NCI-H748 (cell line): Measurements from ENCODE around the gene SLC14A1.

ENCODE experiments used
- DNase-seq: peaks from one replicate; lab custom pipeline; 2025; ENCODE audit not compliant: unreplicated experiment; lab: John Stamatoyannopoulos, UW

SLC14A1 gene

DNA sequence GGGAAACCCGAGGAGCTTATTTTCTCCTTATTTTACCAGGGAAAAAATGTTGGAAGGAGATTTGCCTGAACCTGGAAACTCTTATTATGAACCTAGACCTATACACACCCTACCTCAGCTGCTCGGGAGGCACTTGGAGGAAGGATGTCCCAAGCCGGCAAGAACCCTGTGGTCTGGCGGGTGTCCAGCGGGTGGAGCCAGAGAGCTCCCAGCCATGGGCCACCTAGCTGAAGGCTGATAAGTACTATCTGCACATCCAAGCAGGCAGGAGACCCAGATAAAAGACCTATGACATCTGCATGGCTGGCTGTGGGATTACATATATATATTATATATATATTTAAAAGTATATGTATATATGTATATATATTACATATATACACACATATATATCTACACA, 1.1 kb upstream of the SLC14A1 start:
- DNase-seq, result peak; percentile 74

DNA sequence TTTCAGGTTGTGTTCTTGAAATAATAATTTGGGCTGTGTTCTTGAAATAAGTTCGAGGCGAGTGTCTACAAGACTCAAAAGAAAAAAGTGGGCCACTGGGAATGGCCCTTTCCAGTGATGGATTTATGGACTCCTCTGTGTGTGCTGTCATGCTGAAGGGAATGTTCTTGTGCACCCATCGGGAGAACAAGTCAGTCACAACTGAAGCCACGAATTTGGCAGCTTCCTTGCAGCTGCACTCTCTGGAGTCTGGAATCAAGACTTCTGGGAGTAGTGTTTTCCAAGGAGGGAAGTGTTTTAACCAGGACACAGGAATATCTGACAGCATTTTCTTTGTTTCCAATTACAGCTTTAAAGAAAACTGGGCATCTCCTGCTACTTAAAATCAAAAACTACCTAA, 620 bp downstream of the SLC14A1 start:
- DNase-seq, result no peak

DNA sequence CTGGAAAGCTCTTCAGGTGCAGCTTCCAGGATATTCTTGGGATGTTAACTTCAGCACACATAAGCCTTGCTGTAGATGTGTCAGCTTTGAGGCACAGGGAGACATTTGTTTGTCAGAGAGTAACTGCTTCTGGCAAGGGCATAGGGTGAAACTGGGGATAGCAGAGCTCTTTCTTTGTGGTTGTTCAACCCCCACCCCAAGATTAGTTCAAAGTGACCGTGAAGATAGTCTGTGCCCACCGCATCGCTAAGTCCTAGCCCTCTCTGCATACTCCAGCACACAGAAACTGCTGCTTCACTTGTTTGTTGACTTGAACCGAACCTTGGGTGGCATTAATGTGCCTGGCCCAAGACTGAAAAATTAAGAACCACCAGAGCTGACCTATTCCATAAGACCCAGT, 1.4 kb downstream of the SLC14A1 start:
- no peak for DNase-seq

DNA sequence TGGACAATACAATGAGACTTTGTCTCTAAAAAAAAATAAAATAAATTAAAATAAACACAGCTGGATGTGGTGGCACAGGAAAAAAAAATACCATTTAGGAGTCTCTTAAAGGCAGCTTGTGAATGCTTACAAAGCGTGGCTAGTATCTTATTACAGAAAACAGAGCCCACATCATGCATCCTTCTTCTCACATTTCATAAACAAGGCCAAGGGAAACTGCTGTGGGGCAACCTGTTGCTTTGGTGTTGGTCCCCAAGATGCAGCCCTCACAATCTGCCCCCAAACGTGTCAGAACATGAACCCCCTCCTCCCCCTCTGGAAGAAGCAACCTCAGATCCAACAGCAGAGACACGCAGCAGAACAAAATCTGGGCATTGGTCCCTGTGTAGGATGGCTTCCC, 2.6 kb downstream of the SLC14A1 start:
- DNase-seq, result no peak

DNA sequence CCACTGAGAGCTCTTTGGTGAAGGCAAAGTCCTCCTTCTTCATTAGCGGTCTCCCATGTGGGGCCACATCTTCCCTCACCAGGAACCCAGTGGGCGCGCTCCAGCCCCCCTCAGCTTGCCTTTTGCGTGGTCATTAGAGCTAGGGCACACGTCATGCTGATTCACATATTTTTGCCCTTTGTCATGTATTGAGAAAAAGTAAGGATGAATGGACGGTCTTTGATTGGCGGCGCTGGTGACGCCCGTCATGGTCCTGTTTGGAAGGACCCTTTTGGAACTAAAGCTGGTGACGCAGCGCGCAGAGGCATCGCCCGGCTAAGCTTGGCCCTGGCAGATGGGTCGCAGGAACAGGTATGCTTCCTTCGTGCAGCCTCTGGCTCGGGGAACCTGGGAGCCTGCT, 3.1 kb downstream of the SLC14A1 start:
- no peak for DNase-seq

DNA sequence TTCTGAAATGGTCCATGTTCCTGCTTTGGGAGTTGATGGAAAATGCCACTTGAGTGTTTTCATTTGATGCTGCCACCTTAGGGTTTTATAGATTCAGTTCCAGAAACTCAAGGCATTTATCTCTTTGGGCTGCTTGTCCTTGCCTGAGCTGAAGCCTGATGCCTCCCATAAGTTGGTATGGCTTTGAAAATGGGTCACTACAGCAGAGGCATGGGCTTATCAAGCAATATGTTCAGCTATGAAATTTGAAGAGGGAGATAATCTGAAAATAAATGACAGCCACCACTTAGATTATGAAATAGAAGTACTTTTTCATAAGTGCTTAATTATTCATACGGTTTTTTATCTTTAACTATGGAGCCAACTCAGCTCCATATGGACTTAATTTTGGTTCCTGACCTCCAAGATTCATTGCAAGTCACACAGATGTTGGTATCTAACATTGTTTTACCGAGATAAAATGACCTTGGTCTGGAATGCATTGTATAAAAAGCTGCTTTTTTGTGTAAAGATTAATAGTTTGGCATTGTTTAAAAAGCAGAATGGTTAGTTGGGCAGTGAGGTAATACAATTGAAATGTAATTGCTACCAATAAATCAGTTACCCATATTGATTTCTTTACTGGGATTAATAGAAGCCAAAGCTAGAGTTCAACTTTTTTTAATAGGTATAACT, 4.5 kb downstream of the SLC14A1 start:
- no peak for DNase-seq

DNA sequence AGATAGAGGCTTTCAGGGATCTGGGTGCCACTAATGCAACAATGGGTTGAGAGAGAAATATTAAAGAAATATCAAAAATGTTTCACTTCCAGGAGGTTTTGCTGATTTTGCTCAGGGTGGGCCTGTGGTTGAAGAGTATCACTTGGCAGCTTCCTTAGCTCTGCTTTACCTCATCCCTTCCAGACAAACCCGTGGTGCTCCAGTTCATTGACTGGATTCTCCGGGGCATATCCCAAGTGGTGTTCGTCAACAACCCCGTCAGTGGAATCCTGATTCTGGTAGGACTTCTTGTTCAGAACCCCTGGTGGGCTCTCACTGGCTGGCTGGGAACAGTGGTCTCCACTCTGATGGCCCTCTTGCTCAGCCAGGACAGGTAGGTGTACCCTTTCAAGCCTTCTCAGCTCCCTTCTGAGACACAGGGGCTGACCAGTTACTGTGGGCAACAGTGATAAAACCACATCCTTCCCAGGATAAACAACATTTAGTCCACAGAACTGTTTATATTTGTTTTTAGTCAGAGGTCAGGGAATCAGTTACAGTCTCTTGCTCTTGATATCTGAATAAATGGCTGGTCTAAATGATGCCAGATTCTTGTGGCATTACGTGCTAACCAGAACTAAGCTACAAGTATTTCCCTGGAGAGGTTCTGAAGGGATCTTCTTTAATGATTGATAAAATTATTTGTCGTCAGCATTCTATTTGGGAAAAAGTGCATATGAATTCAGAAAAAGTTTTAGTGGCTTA, 7.0 kb downstream of the SLC14A1 start:
- no peak for DNase-seq

DNA sequence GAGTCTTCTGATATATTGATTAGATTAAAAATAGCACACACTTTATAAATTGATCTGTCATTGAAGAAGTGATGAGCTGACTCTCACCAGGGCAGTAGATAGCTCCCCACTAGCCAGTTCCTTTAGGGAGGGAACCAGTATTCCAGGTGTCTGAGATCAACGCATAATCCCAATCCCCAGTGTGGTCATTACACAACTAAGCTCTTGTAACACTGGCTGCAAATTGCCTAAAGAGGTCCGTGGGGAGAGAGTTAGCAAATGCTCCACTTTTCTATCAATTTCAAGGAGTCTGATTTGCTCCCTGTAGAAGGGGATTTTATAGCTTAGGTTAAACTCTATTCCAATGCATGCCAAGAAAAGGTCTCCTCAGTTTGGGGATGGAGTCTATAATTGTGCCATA, 7.7 kb downstream of the SLC14A1 start:
- DNase-seq, result no peak

DNA sequence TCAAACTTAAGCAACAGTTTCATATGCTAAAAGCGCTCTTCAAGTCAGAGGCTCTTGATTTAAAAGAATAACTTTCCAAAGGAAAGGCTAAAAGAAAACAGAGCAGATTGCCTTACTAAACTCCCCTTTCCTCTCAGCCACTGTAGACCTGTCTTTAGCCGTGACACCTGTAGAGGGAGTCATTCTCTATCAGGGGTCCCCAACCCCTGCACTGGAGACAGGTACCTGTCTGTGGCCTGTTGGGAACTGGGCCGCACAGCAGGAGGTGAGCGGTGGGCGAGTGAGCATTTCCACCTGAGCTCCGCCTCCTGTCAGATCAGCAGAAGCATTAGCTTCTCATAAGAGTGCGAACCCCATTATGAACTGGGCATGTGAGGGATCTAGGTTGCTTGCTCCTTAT, 9.6 kb downstream of the SLC14A1 start:
- DNase-seq, result no peak

DNA sequence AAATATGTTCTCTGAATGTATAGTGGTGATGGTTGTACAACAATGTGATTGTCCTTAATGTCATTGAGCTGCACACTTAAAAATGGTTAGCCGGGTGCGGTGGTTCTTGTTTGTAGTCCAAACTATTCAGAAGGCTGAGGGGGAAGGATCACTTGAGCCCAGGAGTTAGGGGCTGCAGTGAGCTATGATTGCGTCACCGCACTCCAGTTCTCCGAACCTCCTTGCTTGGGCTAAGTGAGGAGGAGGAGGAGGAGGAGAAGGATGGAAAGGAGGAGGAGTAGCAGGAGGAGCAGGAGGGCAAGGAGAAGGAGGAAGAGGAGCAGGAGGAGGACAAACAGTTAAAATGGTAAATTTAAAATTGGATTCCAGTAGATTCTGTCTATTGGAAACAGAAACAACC, 10.5 kb downstream of the SLC14A1 start:
- no peak for DNase-seq

DNA sequence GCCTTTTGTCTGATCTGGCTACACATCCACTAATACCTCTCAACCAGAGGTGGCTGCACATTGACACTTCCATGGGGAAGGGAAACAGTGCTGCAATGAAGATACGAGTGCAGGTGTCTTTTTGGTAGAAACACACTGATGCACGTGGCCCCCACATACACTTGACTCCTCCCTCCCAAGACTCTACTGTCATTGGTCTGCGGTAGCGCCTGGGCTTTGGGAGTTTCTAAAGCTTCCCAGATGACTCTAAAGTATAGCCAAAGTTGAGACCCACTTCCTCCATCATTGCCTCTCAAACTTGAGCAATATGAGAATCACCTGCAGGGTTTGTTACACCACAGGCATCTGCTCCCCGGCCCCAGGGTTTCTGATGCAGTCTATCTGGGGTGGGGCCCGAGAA, 11.0 kb downstream of the SLC14A1 start:
- DNase-seq, result no peak

DNA sequence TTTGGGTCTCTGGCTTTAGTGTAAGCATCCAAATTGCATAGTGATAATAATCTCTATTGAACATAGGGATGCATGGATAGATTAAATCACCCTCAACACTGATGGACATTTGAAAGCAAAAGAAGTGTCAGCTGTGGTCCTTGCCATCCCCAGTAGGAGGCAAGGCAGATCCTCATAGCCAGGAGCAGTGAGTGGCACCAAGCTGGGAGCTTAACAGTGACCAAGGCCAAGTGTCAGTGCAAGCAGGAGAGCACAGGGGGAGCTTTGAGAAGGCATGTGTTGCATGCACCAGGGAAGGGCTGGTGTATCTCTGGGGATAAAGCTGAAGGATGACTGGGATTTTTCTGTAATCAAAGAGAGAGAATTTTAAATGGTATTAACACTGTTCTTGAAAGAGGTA, 14.7 kb downstream of the SLC14A1 start:
- DNase-seq, result no peak

DNA sequence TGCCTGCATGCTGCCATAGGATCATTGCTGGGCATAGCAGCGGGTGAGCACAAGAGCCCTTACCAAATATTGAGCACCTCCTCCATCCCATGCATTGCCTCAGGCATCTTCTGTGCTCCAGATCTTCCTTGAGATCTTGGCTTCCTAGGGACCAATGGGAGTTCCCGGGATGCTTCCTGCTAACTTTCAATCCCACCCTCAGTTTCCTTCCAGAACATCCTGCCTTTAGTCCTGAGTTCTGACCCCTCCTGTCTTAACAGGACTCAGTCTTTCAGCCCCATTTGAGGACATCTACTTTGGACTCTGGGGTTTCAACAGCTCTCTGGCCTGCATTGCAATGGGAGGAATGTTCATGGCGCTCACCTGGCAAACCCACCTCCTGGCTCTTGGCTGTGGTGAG, 15.3 kb downstream of the SLC14A1 start:
- DNase-seq, result no peak

DNA sequence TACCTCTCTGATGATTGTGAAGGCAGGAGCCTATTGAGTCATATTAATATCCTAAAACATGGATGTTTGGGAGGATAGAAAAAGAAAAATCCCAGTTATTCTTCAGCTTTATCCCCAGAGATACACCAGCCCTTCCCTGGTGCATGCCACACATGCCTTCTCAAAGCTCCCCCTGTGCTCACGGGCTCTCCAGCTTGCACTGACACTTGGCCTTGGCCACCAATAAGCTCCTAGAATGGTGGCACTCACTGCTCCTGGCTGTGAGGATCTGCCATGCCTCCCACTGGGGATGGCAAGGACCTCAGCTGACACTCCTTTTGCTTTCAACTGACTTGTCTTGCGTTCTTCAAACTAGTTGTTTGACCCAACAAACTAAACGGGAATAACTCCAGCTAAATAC, 15.9 kb downstream of the SLC14A1 start:
- no peak for DNase-seq

DNA sequence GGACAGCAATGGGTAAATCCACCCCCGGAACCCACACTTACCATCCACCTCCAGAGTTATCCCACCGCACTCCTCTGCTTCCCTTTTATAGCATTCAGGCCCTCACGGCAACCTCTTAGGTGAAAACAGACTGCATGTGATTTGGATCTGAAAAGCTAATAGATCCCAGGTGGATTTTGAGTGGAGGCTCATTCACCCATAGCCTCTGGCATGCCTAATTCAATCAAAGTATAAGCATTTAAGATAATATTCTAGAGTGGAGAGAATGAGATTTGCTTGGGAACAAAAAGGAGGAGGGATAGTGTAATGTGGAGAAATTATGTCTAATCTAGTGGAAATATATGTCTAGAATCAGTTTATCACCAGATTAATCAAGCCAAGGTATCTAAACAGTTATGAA, 17.1 kb downstream of the SLC14A1 start:
- no peak for DNase-seq

DNA sequence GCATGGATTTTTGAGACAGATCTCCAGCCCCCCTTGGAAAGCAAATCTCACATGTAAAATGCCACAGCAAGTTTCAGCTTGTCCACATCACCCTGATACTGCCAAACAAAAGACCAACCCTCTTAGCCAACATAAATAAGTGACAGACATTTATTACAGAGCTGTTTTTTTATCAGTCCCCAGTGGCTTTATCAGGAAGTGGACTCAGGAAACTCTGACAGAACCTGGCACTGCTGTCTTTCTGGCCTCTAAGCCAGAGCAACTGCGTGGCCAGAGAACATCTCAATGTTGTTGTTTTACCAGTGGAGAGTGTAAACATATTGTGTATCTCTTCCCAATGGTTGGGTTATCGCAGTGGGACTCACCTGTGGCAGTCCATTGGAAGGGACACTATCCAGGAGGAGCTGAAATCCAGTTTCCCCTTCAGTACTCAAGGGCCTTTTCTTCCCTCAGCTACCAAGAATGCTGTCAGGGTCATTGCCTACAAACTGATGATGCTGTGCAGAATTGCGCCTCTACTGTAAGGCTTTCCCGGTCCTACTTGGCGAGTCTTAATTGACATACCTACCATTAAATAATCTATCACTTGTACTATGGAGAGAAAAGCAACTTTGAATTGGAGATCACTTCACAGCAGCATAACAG, 22.0 kb downstream of the SLC14A1 start:
- no peak for DNase-seq

DNA sequence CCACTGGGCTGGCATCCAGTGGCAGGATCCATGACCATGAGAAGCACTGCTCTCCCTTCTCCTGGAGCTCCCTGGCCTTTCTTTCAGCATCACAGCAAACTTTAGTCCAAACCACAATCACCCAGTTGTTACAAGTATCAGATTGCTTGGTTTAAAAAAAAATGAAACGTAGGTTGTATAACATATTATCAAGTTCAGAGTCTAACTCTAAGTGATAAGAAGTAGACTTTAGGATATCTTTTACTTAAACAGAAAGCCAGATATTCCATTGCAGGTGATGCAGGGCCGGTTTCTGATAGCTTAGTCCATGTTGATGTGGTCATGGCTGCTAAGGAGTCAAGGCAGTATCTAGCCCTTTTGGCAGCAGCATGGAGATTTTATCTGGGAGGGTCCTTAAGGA, 24.5 kb downstream of the SLC14A1 start:
- DNase-seq, result no peak

DNA sequence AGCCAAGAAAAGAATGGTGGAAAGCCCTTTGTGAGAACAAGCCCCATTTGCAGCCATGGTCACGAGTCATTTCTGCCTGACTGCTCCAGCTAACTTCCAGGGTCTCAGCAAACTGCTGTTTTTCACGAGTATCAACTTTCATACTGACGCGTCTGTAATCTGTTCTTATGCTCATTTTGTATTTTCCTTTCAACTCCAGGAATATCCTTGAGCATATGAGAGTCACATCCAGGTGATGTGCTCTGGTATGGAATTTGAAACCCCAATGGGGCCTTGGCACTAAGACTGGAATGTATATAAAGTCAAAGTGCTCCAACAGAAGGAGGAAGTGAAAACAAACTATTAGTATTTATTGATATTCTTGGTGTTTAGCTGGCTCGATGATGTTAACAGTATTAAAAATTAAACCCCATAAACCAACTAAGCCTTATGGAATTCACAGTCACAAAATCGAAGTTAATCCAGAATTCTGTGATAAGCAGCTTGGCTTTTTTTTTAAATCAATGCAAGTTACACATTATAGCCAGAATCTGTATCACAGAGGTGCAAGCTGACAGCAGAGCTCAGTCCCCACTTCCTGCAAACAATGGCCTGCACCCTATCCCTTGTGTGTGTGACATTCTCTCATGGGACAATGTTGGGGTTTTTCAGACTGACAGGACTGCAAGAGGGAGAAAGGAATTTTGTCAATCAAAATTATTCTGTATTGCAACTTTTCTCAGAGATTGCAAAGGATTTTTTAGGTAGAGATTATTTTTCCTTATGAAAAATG, 26.1 kb downstream of the SLC14A1 start:
- DNase-seq, result no peak

DNA sequence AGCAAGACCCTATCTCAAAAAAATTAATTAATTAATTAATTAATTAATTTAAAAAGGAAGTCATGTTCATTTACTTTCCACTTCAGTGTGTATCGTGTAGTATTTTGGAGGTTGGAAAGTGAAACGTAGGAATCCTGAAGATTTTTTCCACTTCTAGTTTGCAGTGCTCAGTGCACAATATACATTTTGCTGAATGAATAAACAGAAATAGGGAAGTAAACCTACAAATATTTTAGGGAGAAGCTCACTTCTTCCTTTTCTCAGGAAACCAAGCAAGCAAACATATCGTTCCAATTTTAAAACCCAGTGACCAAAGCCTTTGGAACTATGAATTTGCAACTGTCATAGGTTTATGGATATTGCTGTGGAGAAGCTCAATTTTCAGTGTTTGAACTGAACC, 27.8 kb downstream of the SLC14A1 start:
- no peak for DNase-seq

DNA sequence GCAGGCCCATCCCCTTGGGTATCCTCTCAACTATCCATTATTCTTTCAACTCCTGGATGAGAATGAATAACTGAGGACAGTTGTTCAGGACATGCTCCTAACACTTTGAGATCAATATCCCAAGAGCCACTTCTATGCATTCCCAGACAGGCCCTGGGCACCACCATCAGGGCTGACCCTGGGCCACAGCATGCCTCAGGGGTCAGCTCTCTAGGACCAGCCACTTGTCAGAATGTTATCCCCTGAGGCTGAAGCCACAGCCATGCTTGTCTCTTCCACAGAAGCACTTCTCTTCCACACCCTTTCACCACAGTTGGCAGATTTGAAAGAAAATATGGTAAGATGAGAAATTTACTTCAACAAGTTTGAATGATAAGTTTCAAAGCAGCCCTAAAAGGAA, 28.7 kb downstream of the SLC14A1 start:
- no peak for DNase-seq

DNA sequence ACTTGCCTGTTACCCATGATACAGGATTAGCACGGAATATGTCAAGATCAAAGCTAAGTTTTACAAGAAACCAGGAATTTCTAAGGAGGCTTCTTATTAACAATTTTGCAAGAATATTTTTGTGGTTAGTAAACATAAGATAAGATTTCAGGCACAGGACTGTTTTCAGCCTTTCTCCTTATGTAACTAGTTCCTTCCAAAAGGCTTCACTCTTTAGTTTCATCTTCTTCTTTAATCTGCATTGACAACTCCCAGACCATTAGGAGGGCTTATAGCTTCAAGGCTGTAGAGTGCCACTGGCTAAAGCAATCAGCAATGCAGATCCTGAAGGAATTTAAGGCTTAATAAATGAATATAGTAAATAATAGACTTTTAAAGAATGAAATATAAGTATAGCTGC, 29.3 kb downstream of the SLC14A1 start:
- no peak for DNase-seq

DNA sequence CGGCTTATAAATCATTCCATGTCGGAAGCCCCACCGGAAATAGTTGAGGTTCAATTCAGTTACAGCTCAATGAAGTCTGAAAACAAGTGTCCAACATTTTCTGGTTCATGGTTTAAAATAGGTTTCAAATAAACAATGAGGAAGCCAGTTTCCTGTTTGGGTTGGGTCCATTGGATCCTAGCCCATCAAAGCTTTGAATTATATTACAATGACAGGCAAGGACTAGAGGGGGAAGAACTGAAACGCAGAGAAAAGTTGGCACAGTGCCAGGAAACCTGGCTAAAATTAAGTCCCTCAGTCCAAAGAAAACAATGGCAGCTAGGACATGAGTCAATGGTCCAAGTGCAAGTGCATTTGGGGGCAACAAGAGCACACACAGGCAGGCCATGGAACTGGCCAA, 32.0 kb downstream of the SLC14A1 start:
- peak; percentile 84 for DNase-seq
